GM12878 (cell line): ENCODE measurements around the gene ALB. TPM values are rescaled to one million over a fixed set of nuclear protein-coding genes. Genes with fewer than 3 reads are reported as not detected.

Experiments
- ATAC-seq: fragments of 200-7000 bp; cut with Tn5 transposase; 3 replicates; pipeline ENCODE4 v1.9.1; 2020; ENCODE audit warnings: mild to moderate bottlenecking, moderate library complexity
- BruUV-seq: library from RNA; stranded (reverse); fragments of 400-500 nt; replicated peaks from 2 replicates; lab custom pipeline; 2021; lab: Mats Ljungman, UMichigan
- CTCF ChIA-PET: fragments of 300-600 bp; sonication (Branson Sonifier 250); formaldehyde crosslinking; extraction: SDS; loops from one replicate; lab custom pipeline; 2021; ENCODE audit warnings: inconsistent platforms; lab: Yijun Ruan, JAX
- POLR2A ChIA-PET: fragments of 350-600 bp; formaldehyde crosslinking; extraction: SDS; loops from one replicate; lab custom pipeline; 2021; ENCODE audit warnings: inconsistent platforms; lab: Charles Lee
- RAD21 ChIA-PET: fragments of 300-600 bp; sonication (Branson Sonifier 250); formaldehyde crosslinking; loops from one replicate; lab custom pipeline; 2023; ENCODE audit warnings: antibody characterized with exemption; ENCODE audit not compliant: unreplicated experiment; lab: Charles Lee
- SMC1A ChIA-PET: fragments of 300-600 bp; sonication (Branson Sonifier 250); formaldehyde crosslinking; loops from one replicate; lab custom pipeline; 2023; ENCODE audit not compliant: unreplicated experiment, uncharacterized antibody; lab: Charles Lee
- DNase-seq: peaks from one replicate; pipeline ENCODE4 v3.0.0-alpha.2; 2011; ENCODE audit warnings: low read depth, low spot score
- FAIRE-seq: peaks from 3 replicates; lab custom pipeline; 2011; peaks lifted over from hg19 to GRCh38; lab: Jason Lieb, UNC
- H2AFZ ChIP-seq: 2 replicates; pipeline ENCODE4 v1.6.0; 2011; ENCODE audit warnings: low read depth, low read length, control low read depth; ENCODE audit not compliant: control insufficient read depth
- H3K27ac ChIP-seq: 2 replicates; pipeline ENCODE4 v1.5.1; 2011; ENCODE audit warnings: control low read depth; ENCODE audit not compliant: control insufficient read depth, insufficient read depth
- H3K27me3 ChIP-seq, 2 experiments: replicated peaks in 1 of 2; 2 replicates each; pipeline versions ENCODE4 v1.6.0 to v1.6.1; 2011; ENCODE audit warnings: low read length in 1 of 2; ENCODE audit not compliant: control insufficient read depth in 2 of 2, insufficient read depth in 2 of 2
- H3K36me3 ChIP-seq, 2 experiments: 2 replicates each; pipeline ENCODE4 v1.5.1; 2011; ENCODE audit warnings: low read length in 1 of 2; ENCODE audit not compliant: control insufficient read depth in 2 of 2, insufficient read depth in 2 of 2
- H3K4me1 ChIP-seq: 2 replicates; pipeline ENCODE4 v1.6.1; 2011; ENCODE audit warnings: mild to moderate bottlenecking, low read length, moderate library complexity, mixed read lengths; ENCODE audit not compliant: control insufficient read depth, insufficient read depth
- H3K4me2 ChIP-seq: 2 replicates; pipeline ENCODE4 v1.6.0; 2011; ENCODE audit warnings: control low read depth; ENCODE audit not compliant: control insufficient read depth, insufficient read depth
- H3K4me3 ChIP-seq: fragments of 200-600 bp; sonication (generic); 2 replicates; pipeline ENCODE4 v1.5.1; 2016
- H3K79me2 ChIP-seq: 2 replicates; pipeline ENCODE4 v1.6.0; 2011; ENCODE audit warnings: low read length; ENCODE audit not compliant: control insufficient read depth, insufficient read depth
- H3K9ac ChIP-seq: 2 replicates; pipeline ENCODE4 v1.8.0; 2011; ENCODE audit warnings: low read length, control low read depth, mixed read lengths; ENCODE audit not compliant: control insufficient read depth, insufficient read depth
- H3K9me3 ChIP-seq: replicated peaks from 3 replicates; pipeline ENCODE4 v1.5.1; 2011; ENCODE audit warnings: mild to moderate bottlenecking, low read length; ENCODE audit not compliant: control insufficient read depth, insufficient read depth
- H4K20me1 ChIP-seq: 2 replicates; pipeline ENCODE4 v1.6.0; 2011; ENCODE audit not compliant: control insufficient read depth, insufficient read depth
- BACH1 ChIP-seq: fragments of 450-650 bp; IDR thresholded peaks from 2 replicates; pipeline ENCODE4 v1.6.1; 2017; ENCODE audit warnings: mild to moderate bottlenecking, borderline replicate concordance
- BHLHE40 ChIP-seq, 2 experiments: fragments of 450-650 bp in 1 of 2; IDR thresholded peaks; 2 replicates each; pipeline ENCODE4 v1.6.1; 2011 to 2017; ENCODE audit warnings: low read depth in 2 of 2, borderline replicate concordance in 1 of 2, improper control_type of control experiment in 1 of 2, low read length in 1 of 2, mild to moderate bottlenecking in 1 of 2
- ELK1 ChIP-seq: IDR thresholded peaks from 2 replicates; pipeline ENCODE4 v1.6.1; 2012; ENCODE audit warnings: low read depth, low read length, improper control_type of control experiment
- EZH2 ChIP-seq: IDR thresholded peaks from 2 replicates; pipeline ENCODE4 v1.6.1; 2012; ENCODE audit warnings: low read depth, mild to moderate bottlenecking, control low read depth, inconsistent platforms, low read length, borderline replicate concordance; ENCODE audit not compliant: control insufficient read depth
- MYB ChIP-seq: fragments of 150-350 bp; IDR thresholded peaks from 2 replicates; pipeline ENCODE4 v1.6.1; 2014; ENCODE audit warnings: mild to moderate bottlenecking, low read depth, low read length, borderline replicate concordance
- NRF1 ChIP-seq: conservative IDR thresholded peaks from 2 replicates; pipeline ENCODE4 v1.6.1; 2011; ENCODE audit warnings: mild to moderate bottlenecking, low read depth, low read length, improper control_type of control experiment
- POLR2A ChIP-seq: IDR thresholded peaks from 2 replicates; pipeline ENCODE4 v1.6.1; 2011; ENCODE audit warnings: low read depth, mild to moderate bottlenecking, low read length
- RCOR1 ChIP-seq: conservative IDR thresholded peaks from 2 replicates; pipeline ENCODE4 v1.6.1; 2012; ENCODE audit warnings: low read depth, low read length, improper control_type of control experiment
- SMARCA5 ChIP-seq: fragments of 450-650 bp; IDR thresholded peaks from 2 replicates; pipeline ENCODE4 v1.6.1; 2017; ENCODE audit warnings: mild to moderate bottlenecking
- SUPT20H ChIP-seq: IDR thresholded peaks from 2 replicates; pipeline ENCODE4 v1.6.1; 2011; ENCODE audit warnings: low read depth, mild to moderate bottlenecking, low read length, moderate library complexity, borderline replicate concordance; ENCODE audit not compliant: control insufficient read depth
- TARDBP ChIP-seq: IDR thresholded peaks from 2 replicates; pipeline ENCODE4 v1.6.1; 2016; ENCODE audit warnings: borderline replicate concordance
- ZNF274 ChIP-seq: IDR thresholded peaks from one replicate; pipeline ENCODE4 v1.8.0; 2011; ENCODE audit not compliant: insufficient read length, insufficient read depth
- WGBS: methylation state at CpG from one replicate; pipeline ENCODE4 v1.1.6; 2016; ENCODE audit warnings: low lambda C conversion rate; ENCODE audit not compliant: insufficient replicate concordance, insufficient coverage; ENCODE audit errors: missing lambda C conversion rate; 5-methylcytosine and 5-hydroxymethylcytosine counted together
- in situ Hi-C: fragments of 300-500 bp; cut with MboI; formaldehyde crosslinking; loops from 9 replicates; pipeline ENCODE4 v1.14.3; 2018; ENCODE audit warnings: mixed read lengths
- intact Hi-C: fragments of 100-400 bp; cut with micrococcal nuclease; formaldehyde crosslinking; loops from one replicate; pipeline ENCODE4 v1.14.2; 2022; ENCODE audit not compliant: unreplicated experiment
- polyA plus RNA-seq, 11 experiments: library from polyadenylated mRNA; depleted of rRNA in 4 of 11; unstranded in 6 of 11; stranded (reverse) in 5 of 11; fragments of >200 nt; fragmentation: Nextera tagmentation in 4 of 11; fragmentation: Illumina TruSeq in 1 of 11; extraction: Ambion mirVana in 4 of 11; extraction: Trizol in 1 of 11; gene quantifications; 1 replicate in 1 of 11; 2 replicates in 10 of 11; pipeline versions ENCODE4 v1.2.1 to v1.2.3, GENCODE V29; 2011 to 2016; ENCODE audit warnings: inconsistent platforms in 2 of 11, missing spikeins in 2 of 11, low read depth in 1 of 11
- total RNA-seq, 4 experiments: library from RNA; depleted of rRNA in 3 of 4; stranded (reverse); fragments of >200 nt in 3 of 4; fragmentation: Illumina TruSeq in 1 of 4; extraction: Trizol in 1 of 4; gene quantifications; 2 replicates each; pipeline versions ENCODE4 v1.2.1 to v1.2.3, GENCODE V29; 2013 to 2021

The ALB gene
- total and polyA plus RNA-seq, 10 of the 15 experiments (the other 5 are each of a cell fraction or from before 2014, with no cell fraction given) = 0.05 to 29.0 TPM; not detected in 8

- ChIA-PET POLR2A (interaction anchor here (0.5 kb wide), 1 partner anchor 155 kb away, joined by 6 read pairs; no protein-coding TSS in a partner anchor), RAD21 (no interaction called here), SMC1A (no interaction called here), CTCF (interaction anchor here (1.0 to 2.0 kb wide), 2 partner anchors 8 to 27 kb away, joined by 3 to 8 read pairs; no protein-coding TSS in a partner anchor)
- H3K4me3 ChIP-seq = no peak overlapping the region
- H3K27me3 ChIP-seq = no peaks in the 10 kb centered on the region
- no peak overlapping the region for H3K9ac ChIP-seq
- in situ Hi-C loops (no loop called here), intact Hi-C loops (no loop called here)
- H3K9me3 ChIP-seq = no peaks in the 10 kb centered on the region
- BruUV-seq = no TSS peak
- no peak for TF ChIP-seq NRF1
- no peak for TF ChIP-seq SMARCA5
- TF ChIP-seq TARDBP = no peak
- TF ChIP-seq RCOR1 = no peak
- TF ChIP-seq MYB = no peak
- no peak for TF ChIP-seq ZNF274
- no peak for TF ChIP-seq EZH2
- no peak for TF ChIP-seq BHLHE40 (IDR thresholded peaks at IDR 0.05; ENCODE audit: borderline replicate concordance in 1 of 2, low read depth in 2 of 2, low read length in 1 of 2)
- TF ChIP-seq POLR2A = no peak
- TF ChIP-seq SUPT20H = no peak
- no peak for TF ChIP-seq ELK1
- no peak for TF ChIP-seq BACH1
- H3K4me2 ChIP-seq = no peak overlapping the region
- H4K20me1 ChIP-seq = no peaks in the 10 kb centered on the region
- FAIRE-seq (no peak), ATAC-seq (no peak), DNase-seq (no peak)
- WGBS = 0% methylated on average over 1 of the region's 1 CpG
- H3K27ac ChIP-seq = no peak overlapping the region
- H3K79me2 ChIP-seq = no peaks in the 10 kb centered on the region
- H3K4me1 ChIP-seq = no peaks in the 10 kb centered on the region
- no peaks in the 10 kb centered on the region for H3K36me3 ChIP-seq
- no peak overlapping the region for H2AFZ ChIP-seq
Measured at GRCh38 chr4:73418677-73419076, 14.6 kb downstream of the ALB start.
